HCT116 (cell line): ENCODE measurements around the gene IQCK. TPM values are rescaled to one million over a fixed set of nuclear protein-coding genes. Genes with fewer than 3 reads are reported as not detected.

ENCODE experiments used
- ATAC-seq: fragments of 200-7000 bp; cut with Tn5 transposase; 2 replicates; pipeline ENCODE4 v1.9.1; 2020; ENCODE audit warnings: mild to moderate bottlenecking, moderate library complexity
- BruUV-seq: library from RNA; stranded (reverse); fragments of 400-500 nt; replicated peaks from 2 replicates; lab custom pipeline; 2021; lab: Mats Ljungman, UMichigan
- CTCF ChIA-PET: fragments of 300-600 bp; sonication (Branson Sonifier 250); formaldehyde crosslinking; loops from one replicate; lab custom pipeline; 2021; ENCODE audit warnings: antibody characterized with exemption; lab: Charles Lee
- POLR2A ChIA-PET: fragments of 300-600, 350-600 bp; sonication (Branson Sonifier 250); formaldehyde crosslinking; loops from one replicate; lab custom pipeline; 2021; ENCODE audit warnings: antibody characterized with exemption; lab: Charles Lee
- RAD21 ChIA-PET, 2 experiments: fragments of 300-600 bp; sonication (Branson Sonifier 250); formaldehyde crosslinking; loops; one replicate each; lab custom pipeline; 2023; ENCODE audit warnings: low total read pairs in 2 of 2; ENCODE audit not compliant: uncharacterized antibody in 2 of 2, unreplicated experiment in 2 of 2, low non-redundant PET in 1 of 2; lab: Charles Lee
- DNase-seq: peaks from one replicate; pipeline ENCODE4 v3.0.0-alpha.2; 2010; ENCODE audit warnings: low read depth, low spot score
- H2AFZ ChIP-seq: fragments of 200-600 bp; shearing (Covaris generic), sonication (generic); 2 replicates; pipeline ENCODE4 v1.6.1; 2017; ENCODE audit warnings: low read depth, mixed run types, mixed read lengths, antibody characterized with exemption, low read length; ENCODE audit not compliant: poor library complexity, severe bottlenecking
- H3K27ac ChIP-seq: 2 replicates; pipeline ENCODE4 v1.5.1; 2012; ENCODE audit warnings: low read depth, low read length
- H3K27me3 ChIP-seq: fragments of 200-600 bp; sonication (generic); 2 replicates; pipeline ENCODE4 v1.6.1; 2016; ENCODE audit warnings: mixed run types, low read length, mixed read lengths; ENCODE audit not compliant: insufficient read depth
- H3K36me3 ChIP-seq, 2 experiments: fragments of 200-500 bp in 1 of 2; fragments of 200-600 bp in 1 of 2; sonication (Bioruptor generic) in 1 of 2; sonication (generic) in 1 of 2; 2 replicates each; pipeline versions ENCODE4 v1.5.1 to v1.6.1; 2014 to 2016; ENCODE audit warnings: low read length in 2 of 2, inconsistent platforms in 1 of 2, mixed read lengths in 1 of 2, mixed run types in 1 of 2; ENCODE audit not compliant: insufficient read depth in 2 of 2, control insufficient read depth in 1 of 2
- H3K4me1 ChIP-seq, 2 experiments: fragments of 200-600 bp in 1 of 2; sonication (generic) in 1 of 2; 2 replicates each; pipeline versions ENCODE4 v1.5.1 to v1.6.1; 2012 to 2017; ENCODE audit warnings: low read length in 2 of 2, inconsistent platforms in 1 of 2, mild to moderate bottlenecking in 1 of 2, mixed read lengths in 1 of 2, mixed run types in 1 of 2, moderate library complexity in 1 of 2; ENCODE audit not compliant: insufficient read depth in 2 of 2, control insufficient read depth in 1 of 2
- H3K4me2 ChIP-seq: fragments of 200-600 bp; sonication (generic); 2 replicates; pipeline ENCODE4 v1.6.1; 2017; ENCODE audit warnings: mixed run types, low read length, mixed read lengths
- H3K4me3 ChIP-seq, 2 experiments: fragments of 200-600 bp in 1 of 2; sonication (generic) in 1 of 2; replicated peaks in 1 of 2; 2 replicates each; pipeline ENCODE4 v1.5.1; 2011 to 2016; ENCODE audit warnings: low read length in 2 of 2, control low read depth in 1 of 2, low read depth in 1 of 2, mild to moderate bottlenecking in 1 of 2, mixed read lengths in 1 of 2, mixed run types in 1 of 2
- H3K79me2 ChIP-seq: fragments of 200-600 bp; sonication (generic); 2 replicates; pipeline ENCODE4 v1.6.1; 2017; ENCODE audit warnings: mild to moderate bottlenecking, mixed run types, low read length, moderate library complexity, mixed read lengths; ENCODE audit not compliant: insufficient read depth
- H3K9ac ChIP-seq: fragments of 200-600 bp; sonication (generic); 2 replicates; pipeline ENCODE4 v1.6.1; 2016; ENCODE audit warnings: low read length, mixed read lengths
- H3K9me2 ChIP-seq: fragments of 200-600 bp; sonication (generic), shearing (Covaris generic); 2 replicates; pipeline ENCODE4 v1.6.1; 2017; ENCODE audit warnings: mixed run types, mild to moderate bottlenecking, moderate library complexity; ENCODE audit not compliant: insufficient read depth
- H3K9me3 ChIP-seq, 2 experiments: fragments of 200-500 bp in 1 of 2; fragments of 200-600 bp in 1 of 2; sonication (Bioruptor generic) in 1 of 2; sonication (generic) in 1 of 2; 2 replicates each; pipeline ENCODE4 v1.6.1; 2014 to 2017; ENCODE audit warnings: low read length in 2 of 2, mixed read lengths in 2 of 2, inconsistent platforms in 1 of 2, low read depth in 1 of 2, mild to moderate bottlenecking in 1 of 2, mixed run types in 1 of 2, moderate library complexity in 1 of 2; ENCODE audit not compliant: control insufficient read depth in 1 of 2, insufficient read depth in 1 of 2
- H4K20me1 ChIP-seq: fragments of 200-600 bp; sonication (generic), shearing (Covaris generic); 2 replicates; pipeline ENCODE4 v1.6.1; 2017; ENCODE audit warnings: mixed run types, mild to moderate bottlenecking, moderate library complexity; ENCODE audit not compliant: insufficient read depth
- CBX3 ChIP-seq: IDR thresholded peaks from 2 replicates; pipeline ENCODE4 v1.6.1; 2012; ENCODE audit warnings: low read depth
- EGR1 ChIP-seq: IDR thresholded peaks from 2 replicates; pipeline ENCODE4 v1.6.1; 2012; ENCODE audit warnings: low read depth
- ELF1 ChIP-seq: IDR thresholded peaks from 2 replicates; pipeline ENCODE4 v1.6.1; 2012; ENCODE audit warnings: low read depth, borderline replicate concordance
- EZH2 ChIP-seq: fragments of 200-600 bp; sonication (generic); IDR thresholded peaks from 2 replicates; pipeline ENCODE4 v1.6.1; 2017; ENCODE audit warnings: antibody characterized with exemption, mixed run types
- EZH2phosphoT487 ChIP-seq: fragments of 200-600 bp; IDR thresholded peaks from 2 replicates; pipeline ENCODE4 v1.6.1; 2018; ENCODE audit warnings: antibody characterized with exemption, borderline replicate concordance
- FOSL1 ChIP-seq: IDR thresholded peaks from 2 replicates; pipeline ENCODE4 v1.6.1; 2012; ENCODE audit warnings: low read depth
- JUND ChIP-seq: IDR thresholded peaks from 2 replicates; pipeline ENCODE4 v1.6.1; 2012
- POLR2A ChIP-seq: IDR thresholded peaks from 2 replicates; pipeline ENCODE4 v1.7.0; 2011; ENCODE audit warnings: borderline replicate concordance; ENCODE audit not compliant: insufficient read depth, insufficient read length; ENCODE audit errors: extremely low read depth
- POLR2AphosphoS5 ChIP-seq: IDR thresholded peaks from 2 replicates; pipeline ENCODE4 v1.6.1; 2011; ENCODE audit warnings: mild to moderate bottlenecking, low read depth, low read length, moderate library complexity
- RAD21 ChIP-seq: IDR thresholded peaks from 2 replicates; pipeline ENCODE4 v1.6.1; 2012; ENCODE audit warnings: low read depth, mild to moderate bottlenecking
- SIN3A ChIP-seq: IDR thresholded peaks from 2 replicates; pipeline ENCODE4 v1.6.1; 2012; ENCODE audit warnings: low read depth
- SP1 ChIP-seq: IDR thresholded peaks from 2 replicates; pipeline ENCODE4 v1.6.1; 2012; ENCODE audit warnings: low read depth
- SRF ChIP-seq: IDR thresholded peaks from 2 replicates; pipeline ENCODE4 v1.6.1; 2012; ENCODE audit warnings: low read depth
- TCF7L2 ChIP-seq: IDR thresholded peaks from 2 replicates; pipeline ENCODE4 v1.7.0; 2011; ENCODE audit warnings: borderline replicate concordance, inconsistent platforms; ENCODE audit not compliant: insufficient read depth, insufficient read length; ENCODE audit errors: extremely low read depth
- YY1 ChIP-seq: IDR thresholded peaks from 2 replicates; pipeline ENCODE4 v1.6.1; 2011; ENCODE audit warnings: low read length, low read depth, moderate library complexity, mild to moderate bottlenecking; ENCODE audit not compliant: insufficient replicate concordance; ENCODE audit errors: extremely low read depth
- ZFX ChIP-seq: fragments of 450-650 bp; IDR thresholded peaks from 2 replicates; pipeline ENCODE4 v1.6.1; 2017
- ZNF274 ChIP-seq: fragments of 200-500 bp; sonication (Bioruptor generic); IDR thresholded peaks from 2 replicates; pipeline ENCODE4 v1.6.1; 2014; ENCODE audit warnings: mild to moderate bottlenecking, low read depth, low read length, inconsistent platforms
- intact Hi-C: fragments of 100-400 bp; cut with micrococcal nuclease; formaldehyde crosslinking; loops from 2 replicates; pipeline ENCODE4 v1.10.0; 2022
- total RNA-seq: library from RNA; stranded (reverse); gene quantifications from one replicate; pipeline ENCODE4 v1.2.1, GENCODE V29; 2021; ENCODE audit not compliant: unreplicated experiment
- TF ChIP-seq, protein P1 (sequence below): IDR thresholded peaks from 2 replicates; pipeline ENCODE4 v1.6.1; 2012
- TF ChIP-seq, protein P2 (sequence below): IDR thresholded peaks from 2 replicates; pipeline ENCODE4 v1.6.1; 2012
- TF ChIP-seq, protein P3 (sequence below): IDR thresholded peaks from 2 replicates; pipeline ENCODE4 v1.6.1; 2012; ENCODE audit warnings: low read depth

IQCK gene
- total RNA-seq, 1 experiment from 2014 or later = 11.8 TPM

DNA sequence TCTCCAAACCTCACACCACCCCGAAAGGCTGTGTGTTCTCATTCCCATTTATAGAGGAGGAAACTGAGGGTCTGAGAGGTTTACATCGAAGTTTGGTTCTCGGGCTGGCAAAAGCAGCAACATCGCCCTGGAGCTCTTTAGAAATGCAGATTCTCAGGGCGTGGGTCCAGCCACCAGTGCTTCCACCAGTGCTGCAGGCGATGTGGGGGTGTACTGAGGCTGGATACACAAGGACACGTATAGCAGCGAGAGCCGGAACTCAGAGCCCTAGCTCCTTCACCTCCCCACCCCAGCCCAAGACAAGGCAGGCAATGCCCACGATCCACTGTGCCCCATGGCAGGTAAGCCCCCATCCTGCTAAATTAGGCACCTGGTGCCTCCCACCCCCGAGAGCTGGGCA lies 160.7 kb downstream of the IQCK start (continued):
- TF ChIP-seq RAD21 (no peak), ELF1 (no peak), FOSL1 (no peak), ZNF274 (no peak), EZH2phosphoT487 (no peak), ZFX (no peak), JUND (no peak), TCF7L2 (no peak), SIN3A (no peak), EZH2 (no peak)
- TF ChIP-seq, protein P1, sequence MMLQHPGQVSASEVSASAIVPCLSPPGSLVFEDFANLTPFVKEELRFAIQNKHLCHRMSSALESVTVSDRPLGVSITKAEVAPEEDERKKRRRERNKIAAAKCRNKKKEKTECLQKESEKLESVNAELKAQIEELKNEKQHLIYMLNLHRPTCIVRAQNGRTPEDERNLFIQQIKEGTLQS = no peak
- TF ChIP-seq, protein P2, sequence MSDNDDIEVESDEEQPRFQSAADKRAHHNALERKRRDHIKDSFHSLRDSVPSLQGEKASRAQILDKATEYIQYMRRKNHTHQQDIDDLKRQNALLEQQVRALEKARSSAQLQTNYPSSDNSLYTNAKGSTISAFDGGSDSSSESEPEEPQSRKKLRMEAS = no peak

DNA sequence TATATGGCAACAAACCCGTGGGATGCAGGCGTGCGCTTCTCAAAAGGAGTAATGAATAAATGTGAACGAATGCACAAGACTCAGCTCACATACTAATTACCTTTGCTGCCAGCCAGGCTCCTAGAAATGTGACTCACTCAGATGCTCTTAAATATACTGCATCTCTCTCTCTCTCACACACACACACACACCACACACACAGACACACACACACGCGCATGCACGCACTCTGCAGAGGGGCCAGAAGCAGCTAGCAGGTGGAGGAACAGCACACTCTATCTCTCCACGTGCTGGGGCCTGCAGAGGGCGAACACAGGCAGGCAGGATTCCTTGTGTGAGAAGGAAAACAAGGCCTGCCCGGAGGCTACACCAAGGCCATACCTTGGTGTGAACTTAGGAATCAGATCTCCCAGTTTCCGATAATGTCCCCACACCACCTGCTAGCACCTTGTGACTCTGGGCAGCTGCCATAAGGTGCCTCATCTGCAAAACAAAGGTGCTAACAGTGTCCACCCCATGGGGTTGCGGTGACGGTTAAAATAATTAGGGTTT lies 161.2 kb downstream of the IQCK start:
- no peaks in the 10 kb centered on the region for H3K9me3 ChIP-seq
- no peaks in the 10 kb centered on the region for H3K79me2 ChIP-seq
- no peak overlapping the region for H3K9ac ChIP-seq
- intact Hi-C loops = no loop called here
- RAD21 ChIA-PET = no interaction called here
- no TSS peak for BruUV-seq
- CTCF ChIA-PET = no interaction called here
- POLR2A ChIA-PET = no interaction called here
- DNase-seq (no peak), ATAC-seq (no peak)
- H3K4me3 ChIP-seq = no peak overlapping the region
- no peaks in the 10 kb centered on the region for H4K20me1 ChIP-seq
- no peaks in the 10 kb centered on the region for H3K36me3 ChIP-seq
- no peaks in the 10 kb centered on the region for H3K27me3 ChIP-seq
- no peak overlapping the region for H3K4me2 ChIP-seq
- H3K4me1 ChIP-seq = no peaks in the 10 kb centered on the region; a peak in 1 of 4 replicates
- H3K9me2 ChIP-seq = no peaks in the 10 kb centered on the region
- H2AFZ ChIP-seq = no peak overlapping the region
- no peak overlapping the region for H3K27ac ChIP-seq
- TF ChIP-seq TCF7L2 (no peak), ELF1 (no peak), JUND (no peak), CBX3 (no peak), SP1 (no peak), EZH2 (no peak), ZNF274 (no peak), EGR1 (no peak), POLR2AphosphoS5 (no peak), POLR2A (no peak), SRF (no peak), EZH2phosphoT487 (no peak), RAD21 (no peak), YY1 (no peak), FOSL1 (no peak)
- TF ChIP-seq, protein P3, sequence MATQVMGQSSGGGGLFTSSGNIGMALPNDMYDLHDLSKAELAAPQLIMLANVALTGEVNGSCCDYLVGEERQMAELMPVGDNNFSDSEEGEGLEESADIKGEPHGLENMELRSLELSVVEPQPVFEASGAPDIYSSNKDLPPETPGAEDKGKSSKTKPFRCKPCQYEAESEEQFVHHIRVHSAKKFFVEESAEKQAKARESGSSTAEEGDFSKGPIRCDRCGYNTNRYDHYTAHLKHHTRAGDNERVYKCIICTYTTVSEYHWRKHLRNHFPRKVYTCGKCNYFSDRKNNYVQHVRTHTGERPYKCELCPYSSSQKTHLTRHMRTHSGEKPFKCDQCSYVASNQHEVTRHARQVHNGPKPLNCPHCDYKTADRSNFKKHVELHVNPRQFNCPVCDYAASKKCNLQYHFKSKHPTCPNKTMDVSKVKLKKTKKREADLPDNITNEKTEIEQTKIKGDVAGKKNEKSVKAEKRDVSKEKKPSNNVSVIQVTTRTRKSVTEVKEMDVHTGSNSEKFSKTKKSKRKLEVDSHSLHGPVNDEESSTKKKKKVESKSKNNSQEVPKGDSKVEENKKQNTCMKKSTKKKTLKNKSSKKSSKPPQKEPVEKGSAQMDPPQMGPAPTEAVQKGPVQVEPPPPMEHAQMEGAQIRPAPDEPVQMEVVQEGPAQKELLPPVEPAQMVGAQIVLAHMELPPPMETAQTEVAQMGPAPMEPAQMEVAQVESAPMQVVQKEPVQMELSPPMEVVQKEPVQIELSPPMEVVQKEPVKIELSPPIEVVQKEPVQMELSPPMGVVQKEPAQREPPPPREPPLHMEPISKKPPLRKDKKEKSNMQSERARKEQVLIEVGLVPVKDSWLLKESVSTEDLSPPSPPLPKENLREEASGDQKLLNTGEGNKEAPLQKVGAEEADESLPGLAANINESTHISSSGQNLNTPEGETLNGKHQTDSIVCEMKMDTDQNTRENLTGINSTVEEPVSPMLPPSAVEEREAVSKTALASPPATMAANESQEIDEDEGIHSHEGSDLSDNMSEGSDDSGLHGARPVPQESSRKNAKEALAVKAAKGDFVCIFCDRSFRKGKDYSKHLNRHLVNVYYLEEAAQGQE = no peak
- TF ChIP-seq, protein P1 = no peak
